C4-2B (cell line): ENCODE data around the gene NPTXR.

Experiments
- ZFX ChIP-seq: fragments of 450-650 bp; IDR thresholded peaks from 2 replicates; pipeline ENCODE4 v1.6.1; 2017
- TF ChIP-seq, protein P1 (sequence below): fragments of 450-650 bp; conservative IDR thresholded peaks from 2 replicates; pipeline ENCODE4 v1.5.1; 2017; ENCODE audit warnings: mild to moderate bottlenecking

DNA sequence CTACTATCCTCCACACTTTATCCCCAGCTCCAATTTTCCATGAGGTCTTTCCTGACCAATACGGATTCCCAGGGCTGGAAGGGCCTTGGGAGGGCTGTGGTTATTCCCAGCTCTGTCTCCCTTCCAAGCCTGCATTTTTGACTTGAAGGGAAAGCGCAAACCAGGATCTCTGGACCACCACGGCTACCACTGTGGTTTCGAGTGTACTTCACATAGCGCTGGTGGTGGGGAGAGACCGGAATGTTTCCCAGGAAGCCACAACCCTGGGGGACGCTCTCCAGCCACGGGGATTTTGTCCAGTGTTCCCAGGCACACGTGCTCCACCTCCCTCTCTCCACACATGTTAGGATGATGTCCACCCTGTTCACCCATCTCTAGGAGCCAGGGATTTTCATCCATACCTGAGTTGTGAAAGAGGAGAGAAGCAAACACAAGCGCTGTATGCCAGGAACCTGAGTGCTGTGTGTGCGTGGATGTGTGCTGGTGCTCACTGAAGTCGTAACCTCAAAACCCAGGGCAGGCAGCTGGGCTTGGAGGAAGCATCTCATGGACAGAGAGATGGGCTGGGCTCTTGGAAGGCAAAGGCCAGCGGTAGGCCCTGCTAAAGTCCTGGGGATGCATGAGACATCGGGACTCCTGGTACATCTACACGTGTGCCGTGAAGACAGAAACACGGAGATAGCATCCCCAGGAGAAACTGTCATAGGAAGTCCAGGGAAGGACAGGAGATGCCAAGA is 1.3 kb upstream of the NPTXR start:
- TF ChIP-seq, protein P1, sequence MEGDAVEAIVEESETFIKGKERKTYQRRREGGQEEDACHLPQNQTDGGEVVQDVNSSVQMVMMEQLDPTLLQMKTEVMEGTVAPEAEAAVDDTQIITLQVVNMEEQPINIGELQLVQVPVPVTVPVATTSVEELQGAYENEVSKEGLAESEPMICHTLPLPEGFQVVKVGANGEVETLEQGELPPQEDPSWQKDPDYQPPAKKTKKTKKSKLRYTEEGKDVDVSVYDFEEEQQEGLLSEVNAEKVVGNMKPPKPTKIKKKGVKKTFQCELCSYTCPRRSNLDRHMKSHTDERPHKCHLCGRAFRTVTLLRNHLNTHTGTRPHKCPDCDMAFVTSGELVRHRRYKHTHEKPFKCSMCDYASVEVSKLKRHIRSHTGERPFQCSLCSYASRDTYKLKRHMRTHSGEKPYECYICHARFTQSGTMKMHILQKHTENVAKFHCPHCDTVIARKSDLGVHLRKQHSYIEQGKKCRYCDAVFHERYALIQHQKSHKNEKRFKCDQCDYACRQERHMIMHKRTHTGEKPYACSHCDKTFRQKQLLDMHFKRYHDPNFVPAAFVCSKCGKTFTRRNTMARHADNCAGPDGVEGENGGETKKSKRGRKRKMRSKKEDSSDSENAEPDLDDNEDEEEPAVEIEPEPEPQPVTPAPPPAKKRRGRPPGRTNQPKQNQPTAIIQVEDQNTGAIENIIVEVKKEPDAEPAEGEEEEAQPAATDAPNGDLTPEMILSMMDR: no peak
- no peak for TF ChIP-seq ZFX
